Tibial nerve (tissue), 3 donors: Measurements from ENCODE around the gene TMEM243.

Experiments used
- CTCF ChIP-seq, 5 experiments: fragments of 200-600 bp in 3 of 5; fragments of 450-650 bp in 2 of 5; sonication (generic) in 3 of 5; IDR thresholded peaks; one replicate each; pipeline ENCODE4 v1.5.1; 2016 to 2019; ENCODE audit warnings: antibody characterized with exemption in 5 of 5, mild to moderate bottlenecking in 3 of 5, moderate library complexity in 2 of 5
- POLR2A ChIP-seq, 2 donors: fragments of 450-650 bp; IDR thresholded peaks; one replicate each; pipeline ENCODE4 v1.6.1; 2017; ENCODE audit warnings: antibody characterized with exemption in 2 of 2, mild to moderate bottlenecking in 2 of 2, moderate library complexity in 2 of 2

GRCh38 chr7:87146740-87147386 lies 72.7 kb downstream of the TMEM243 start:
- TF ChIP-seq CTCF (IDR thresholded peaks at IDR 0.05) (no peak), POLR2A (IDR thresholded peaks at IDR 0.05) (no peak)
